Measurements from ENCODE around the gene CENPX. TPM values are rescaled to one million over a fixed set of nuclear protein-coding genes. Genes with fewer than 3 reads are reported as not detected.

The CENPX gene
- total and polyA plus RNA-seq, 2 of the 13 experiments (the other 11 are each of a cell fraction or from before 2014, with no cell fraction given): 92.7 to 170 TPM

DNA sequence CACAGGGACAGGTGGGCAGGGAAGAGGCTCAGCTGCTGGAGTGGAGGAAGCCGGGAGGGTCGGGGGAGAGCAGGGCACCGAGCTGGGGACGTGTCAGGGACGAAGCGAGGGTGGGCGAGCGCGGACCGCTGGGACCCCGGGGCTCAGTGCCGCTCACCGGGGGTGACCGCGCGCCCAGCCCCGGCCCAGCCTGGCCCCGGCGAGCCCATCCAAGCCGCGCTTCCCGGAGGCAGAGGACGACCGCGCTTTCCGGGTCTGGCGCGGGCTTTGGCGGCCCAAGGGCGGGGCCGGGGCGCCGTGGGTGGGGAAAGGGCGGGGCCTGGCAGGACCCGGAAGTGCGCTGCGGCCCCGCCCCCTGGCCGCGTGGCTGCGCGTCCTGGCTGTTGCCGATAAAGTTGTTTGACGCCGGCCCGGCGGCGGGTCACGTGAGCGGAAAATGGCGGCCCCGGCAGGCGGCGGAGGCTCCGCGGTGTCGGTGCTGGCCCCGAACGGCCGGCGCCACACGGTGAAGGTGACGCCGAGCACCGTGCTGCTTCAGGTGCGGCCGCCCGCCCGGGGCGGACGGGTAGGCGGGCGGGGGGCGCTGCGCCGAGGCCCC is 45.4 kb downstream of the CENPX start, which contains the start of gene ASPSCR1 (continued):
- 0 out of 2 replicates have a peak, but pooled peaks have one; percentile 40 for TF ChIP-seq PATZ1 (CRISPR knock-in tag; IDR thresholded peaks at IDR 0.05)
- no peak for TF ChIP-seq JARID2 (CRISPR knock-in tag; IDR thresholded peaks at IDR 0.05; ENCODE audit: insufficient replicate concordance)
- TF ChIP-seq GPN1 (CRISPR knock-in tag; IDR thresholded peaks at IDR 0.05; ENCODE audit: borderline replicate concordance): 0 out of 2 replicates have a peak, but pooled peaks have one; percentile 16
- TF ChIP-seq, protein P1, sequence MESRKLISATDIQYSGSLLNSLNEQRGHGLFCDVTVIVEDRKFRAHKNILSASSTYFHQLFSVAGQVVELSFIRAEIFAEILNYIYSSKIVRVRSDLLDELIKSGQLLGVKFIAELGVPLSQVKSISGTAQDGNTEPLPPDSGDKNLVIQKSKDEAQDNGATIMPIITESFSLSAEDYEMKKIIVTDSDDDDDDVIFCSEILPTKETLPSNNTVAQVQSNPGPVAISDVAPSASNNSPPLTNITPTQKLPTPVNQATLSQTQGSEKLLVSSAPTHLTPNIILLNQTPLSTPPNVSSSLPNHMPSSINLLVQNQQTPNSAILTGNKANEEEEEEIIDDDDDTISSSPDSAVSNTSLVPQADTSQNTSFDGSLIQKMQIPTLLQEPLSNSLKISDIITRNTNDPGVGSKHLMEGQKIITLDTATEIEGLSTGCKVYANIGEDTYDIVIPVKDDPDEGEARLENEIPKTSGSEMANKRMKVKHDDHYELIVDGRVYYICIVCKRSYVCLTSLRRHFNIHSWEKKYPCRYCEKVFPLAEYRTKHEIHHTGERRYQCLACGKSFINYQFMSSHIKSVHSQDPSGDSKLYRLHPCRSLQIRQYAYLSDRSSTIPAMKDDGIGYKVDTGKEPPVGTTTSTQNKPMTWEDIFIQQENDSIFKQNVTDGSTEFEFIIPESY (CRISPR knock-in tag; IDR thresholded peaks at IDR 0.05): peak; percentile 43; the same call in 1 of the 2 replicates
- peak; percentile 94 for TF ChIP-seq ELF1 (CRISPR knock-in tag; IDR thresholded peaks at IDR 0.05)
- peak; percentile 81 for TF ChIP-seq RAD21 (CRISPR knock-in tag; IDR thresholded peaks at IDR 0.05)
- TF ChIP-seq PAX8 (CRISPR knock-in tag; IDR thresholded peaks at IDR 0.05; ENCODE audit: borderline replicate concordance): no peak
- no peak for TF ChIP-seq ZNF234 (CRISPR knock-in tag; conservative IDR thresholded peaks at IDR 0.05)
- peak; percentile 91; the same call in 1 of the 2 replicates for TF ChIP-seq BORCS8-MEF2B (CRISPR knock-in tag; IDR thresholded peaks at IDR 0.05)
- no peak for TF ChIP-seq ZBTB3 (CRISPR knock-in tag; IDR thresholded peaks at IDR 0.05; ENCODE audit: borderline replicate concordance, low read depth)
- TF ChIP-seq ZNF558 (CRISPR knock-in tag; IDR thresholded peaks at IDR 0.05; ENCODE audit: borderline replicate concordance): peak; percentile 38; the same call in 1 of the 2 replicates
- peak; percentile 98 for TF ChIP-seq MYC (CRISPR knock-in tag; IDR thresholded peaks at IDR 0.05; ENCODE audit: borderline replicate concordance)
- TF ChIP-seq AGO1 (IDR thresholded peaks at IDR 0.05; ENCODE audit: low read depth, low read length, poor library complexity, severe bottlenecking): no peak
- no peak for TF ChIP-seq FOXA1 (IDR thresholded peaks at IDR 0.05)
- TF ChIP-seq FOXA1 (CRISPR knock-in tag; IDR thresholded peaks at IDR 0.05): peak; percentile 82
- peak; percentile 26 for TF ChIP-seq FOSL2 (CRISPR knock-in tag; IDR thresholded peaks at IDR 0.05)
- TF ChIP-seq ZNF720 (CRISPR knock-in tag; IDR thresholded peaks at IDR 0.05): 0 out of 2 replicates have a peak, but pooled peaks have one; percentile 65
- no peak for TF ChIP-seq HNRNPUL1 (IDR thresholded peaks at IDR 0.05; ENCODE audit: low read depth, low read length)
- no peak; the same call in 1 of the 2 replicates for TF ChIP-seq TBP (CRISPR knock-in tag; IDR thresholded peaks at IDR 0.05)
- TF ChIP-seq ZNF776 (CRISPR knock-in tag; IDR thresholded peaks at IDR 0.05): peak; percentile 98
- 0 out of 2 replicates have a peak, but pooled peaks have one; percentile 40 for TF ChIP-seq ZNF230 (CRISPR knock-in tag; IDR thresholded peaks at IDR 0.05)
- TF ChIP-seq ZNF431 (CRISPR knock-in tag; IDR thresholded peaks at IDR 0.05; ENCODE audit: borderline replicate concordance, low read depth): peak; percentile 68; the same call in 1 of the 2 replicates
- TF ChIP-seq RBFOX2 (IDR thresholded peaks at IDR 0.05; ENCODE audit: low read depth, low read length): peak; percentile 98
- peak; percentile 97; the same call in 1 of the 2 replicates for TF ChIP-seq ZBTB25 (CRISPR knock-in tag; IDR thresholded peaks at IDR 0.05)
- TF ChIP-seq NR2F1 (CRISPR knock-in tag; IDR thresholded peaks at IDR 0.05): peak in 1 of 2 experiments; percentile 13; a peak in 1 of 4 replicates
- peak; percentile 57 for TF ChIP-seq ZNF777 (CRISPR knock-in tag; IDR thresholded peaks at IDR 0.05)
- no peak for TF ChIP-seq ZNF264 (CRISPR knock-in tag; IDR thresholded peaks at IDR 0.05)

All from HepG2 (cell line).